ENCODE measurements around the gene SLC6A13.

SLC6A13 gene

DNA sequence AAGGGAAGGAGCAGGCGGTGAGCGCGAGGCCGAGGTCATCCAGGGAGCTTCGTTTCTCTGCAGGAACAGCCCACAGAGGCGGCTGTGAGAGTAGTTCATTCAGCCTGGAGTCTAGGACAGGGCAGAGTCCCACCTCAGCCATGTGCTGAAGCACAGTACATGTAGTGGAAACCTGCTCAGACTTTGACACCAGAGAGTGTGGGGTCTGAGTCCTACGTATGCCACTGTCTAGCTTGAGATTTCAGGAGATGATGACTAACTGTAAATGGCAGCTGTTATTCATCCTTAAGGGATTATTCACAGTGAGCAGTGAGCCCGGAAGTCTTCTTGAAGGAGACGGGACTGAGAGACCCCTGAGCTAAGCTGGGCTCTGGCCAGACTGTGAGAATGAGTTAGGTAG is 938 bp upstream of the SLC6A13 start:
- Histone ChIP-seq H3K36me3 (ENCODE audit: control insufficient read depth in 1 of 2, insufficient read depth in 2 of 2, low read length in 2 of 2) (no peaks in the 10 kb centered on the region), H2AFZ (ENCODE audit: insufficient read depth, low read length, poor library complexity) (no peak overlapping the region), H2BK120ac (ENCODE audit: insufficient read depth, low read length, poor library complexity) (no peak overlapping the region), H3K4me3 (ENCODE audit: low read depth, low read length) (no peak overlapping the region), H3K4me2 (ENCODE audit: low read length) (no peak overlapping the region), H2AK5ac (ENCODE audit: low read length) (no peak overlapping the region), H2BK12ac (ENCODE audit: low read length) (no peak overlapping the region), H3K27me3 (ENCODE audit: insufficient read depth, low read length) (peaks cover 2% of the 10 kb centered on the region), H3K4ac (ENCODE audit: low read depth, low read length) (no peak overlapping the region), H3K79me2 (ENCODE audit: control insufficient read depth, insufficient read depth, low read length, poor library complexity) (no peaks in the 10 kb centered on the region), H3K4me1 (ENCODE audit: control insufficient read depth in 1 of 2, insufficient read depth in 2 of 2, low read length in 2 of 2) (peaks cover 0 to 8% of the 10 kb centered on the region in 2 experiments), H3K9ac (ENCODE audit: low read length) (peak overlapping the region; percentile 59), H3K9me3 (ENCODE audit: insufficient read depth, low read depth, low read length) (no peaks in the 10 kb centered on the region), H4K8ac (ENCODE audit: low read depth, low read length) (no peak overlapping the region), H4K91ac (ENCODE audit: low read depth, low read length) (no peak overlapping the region), H3K27ac (ENCODE audit: low read depth, low read length) (no peak overlapping the region), H2BK5ac (ENCODE audit: low read depth, low read length, poor library complexity) (no peak overlapping the region), H3K14ac (ENCODE audit: low read length) (no peak overlapping the region), H4K12ac (ENCODE audit: low read depth, low read length) (no peak overlapping the region), H3K18ac (ENCODE audit: low read length) (no peak overlapping the region), H3K23ac (ENCODE audit: low read length) (no peak overlapping the region), H3K79me1 (ENCODE audit: low read length) (no peaks in the 10 kb centered on the region)
- no CpG with 5 or more reads among the region's 9 CpGs for WGBS (ENCODE audit: extremely low coverage, insufficient coverage, insufficient read length)
- peak in 1 of 2 donors; percentile 7 for DNase-seq

DNA sequence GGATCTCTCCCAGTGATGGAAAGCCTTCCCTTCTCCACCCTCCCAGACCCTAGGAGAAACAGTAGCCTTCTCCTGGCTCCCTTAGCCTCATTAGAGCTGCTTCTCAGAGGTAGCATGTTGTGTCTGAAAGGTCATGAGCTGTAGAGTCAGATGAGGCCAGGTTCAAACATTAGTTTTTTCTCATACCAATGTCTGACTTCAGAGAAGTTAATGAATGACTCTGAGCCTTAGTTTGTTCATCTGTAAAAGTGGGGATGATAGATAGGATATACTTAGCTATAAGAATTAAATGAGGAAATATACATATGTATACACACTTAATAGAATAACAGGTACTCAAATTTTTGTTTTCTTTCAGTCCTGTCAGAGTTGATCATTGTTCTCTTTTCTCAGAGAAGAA is 523 bp downstream of the SLC6A13 start:
- no peak overlapping the region for H4K12ac ChIP-seq (ENCODE audit: low read depth, low read length)
- H3K9me3 ChIP-seq (ENCODE audit: insufficient read depth, low read depth, low read length): no peaks in the 10 kb centered on the region
- H3K23ac ChIP-seq (ENCODE audit: low read length): no peak overlapping the region
- no peaks in the 10 kb centered on the region for H3K36me3 ChIP-seq (ENCODE audit: control insufficient read depth in 1 of 2, insufficient read depth in 2 of 2, low read length in 2 of 2)
- no peak overlapping the region for H3K4ac ChIP-seq (ENCODE audit: low read depth, low read length)
- no peak overlapping the region for H2AFZ ChIP-seq (ENCODE audit: insufficient read depth, low read length, poor library complexity)
- H3K4me2 ChIP-seq (ENCODE audit: low read length): no peak overlapping the region
- H2AK5ac ChIP-seq (ENCODE audit: low read length): no peak overlapping the region
- H2BK5ac ChIP-seq (ENCODE audit: low read depth, low read length, poor library complexity): no peak overlapping the region
- no peak overlapping the region for H3K27ac ChIP-seq (ENCODE audit: low read depth, low read length)
- H4K8ac ChIP-seq (ENCODE audit: low read depth, low read length): no peak overlapping the region
- no peak overlapping the region for H3K18ac ChIP-seq (ENCODE audit: low read length)
- peaks cover 0 to 8% of the 10 kb centered on the region in 2 experiments for H3K4me1 ChIP-seq (ENCODE audit: control insufficient read depth in 1 of 2, insufficient read depth in 2 of 2, low read length in 2 of 2)
- H3K79me2 ChIP-seq (ENCODE audit: control insufficient read depth, insufficient read depth, low read length, poor library complexity): no peaks in the 10 kb centered on the region
- no peaks in the 10 kb centered on the region for H3K79me1 ChIP-seq (ENCODE audit: low read length)
- no peak for DNase-seq
- no peak overlapping the region for H3K14ac ChIP-seq (ENCODE audit: low read length)
- H4K91ac ChIP-seq (ENCODE audit: low read depth, low read length): no peak overlapping the region
- H3K9ac ChIP-seq (ENCODE audit: low read length): no peak overlapping the region
- H2BK120ac ChIP-seq (ENCODE audit: insufficient read depth, low read length, poor library complexity): no peak overlapping the region
- H2BK12ac ChIP-seq (ENCODE audit: low read length): no peak overlapping the region
- no peak overlapping the region for H3K4me3 ChIP-seq (ENCODE audit: low read depth, low read length)
- peaks cover 2% of the 10 kb centered on the region for H3K27me3 ChIP-seq (ENCODE audit: insufficient read depth, low read length)

DNA sequence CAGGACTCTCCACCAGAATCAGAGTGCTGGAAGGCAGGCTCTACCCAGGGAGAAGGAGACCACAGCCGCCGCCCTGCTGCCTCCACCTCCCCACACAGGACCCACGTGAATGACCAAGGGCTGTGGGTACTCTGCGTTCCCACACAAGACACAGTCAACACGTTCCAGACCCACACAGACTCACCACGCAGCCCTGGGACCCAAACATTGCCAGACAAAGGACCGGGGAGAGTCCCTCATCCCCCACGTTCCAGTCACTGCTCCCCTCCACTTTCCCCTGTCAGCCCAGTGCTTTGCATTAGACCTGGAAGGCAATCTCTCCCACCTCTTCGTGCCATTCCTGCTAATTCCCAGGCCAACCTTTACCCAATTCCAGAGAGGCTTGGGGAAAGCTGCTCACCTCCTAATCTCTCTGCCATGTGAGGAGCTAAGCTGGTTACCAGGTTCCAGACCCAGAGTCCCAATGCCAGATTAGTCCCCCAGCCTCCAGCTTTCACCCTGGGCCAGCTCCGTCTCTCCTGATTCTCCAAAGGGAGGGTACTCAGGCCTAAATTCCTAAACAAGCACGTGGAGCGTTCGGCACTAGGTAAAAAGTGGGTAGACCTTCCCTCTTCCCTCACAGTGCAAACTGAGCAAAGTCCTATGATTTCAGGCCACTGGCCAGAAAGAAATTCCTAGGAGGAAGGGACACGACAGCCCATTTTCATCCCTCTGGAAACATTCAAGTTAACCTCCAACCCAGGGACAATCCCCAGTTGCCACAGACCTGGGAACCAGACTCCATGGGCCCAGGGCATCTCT is 4.9 kb downstream of the SLC6A13 start:
- H3K36me3 ChIP-seq (ENCODE audit: control insufficient read depth in 1 of 2, insufficient read depth in 2 of 2, low read length in 2 of 2): no peaks in the 10 kb centered on the region
- peaks cover 0 to 3% of the 10 kb centered on the region in 2 experiments for H3K4me1 ChIP-seq (ENCODE audit: control insufficient read depth in 1 of 2, insufficient read depth in 2 of 2, low read length in 2 of 2)
- WGBS (ENCODE audit: extremely low coverage, insufficient coverage, insufficient read length): no CpG with 5 or more reads among the region's 14 CpGs
- no peak overlapping the region for H3K9ac ChIP-seq (ENCODE audit: low read length)
- no peaks in the 10 kb centered on the region for H3K79me1 ChIP-seq (ENCODE audit: low read length)
- H3K79me2 ChIP-seq (ENCODE audit: control insufficient read depth, insufficient read depth, low read length, poor library complexity): no peaks in the 10 kb centered on the region
- no peak overlapping the region for H3K4me3 ChIP-seq (ENCODE audit: low read depth, low read length)
- H2AFZ ChIP-seq (ENCODE audit: insufficient read depth, low read length, poor library complexity): no peak overlapping the region
- no peak overlapping the region for H3K4ac ChIP-seq (ENCODE audit: low read depth, low read length)
- no peak overlapping the region for H4K12ac ChIP-seq (ENCODE audit: low read depth, low read length)
- H3K27me3 ChIP-seq (ENCODE audit: insufficient read depth, low read length): peaks cover 2% of the 10 kb centered on the region
- no peaks in the 10 kb centered on the region for H3K9me3 ChIP-seq (ENCODE audit: insufficient read depth, low read depth, low read length)
- DNase-seq: no peak
- no peak overlapping the region for H2BK120ac ChIP-seq (ENCODE audit: insufficient read depth, low read length, poor library complexity)
- H2AK5ac ChIP-seq (ENCODE audit: low read length): no peak overlapping the region
- H3K23ac ChIP-seq (ENCODE audit: low read length): no peak overlapping the region
- no peak overlapping the region for H4K91ac ChIP-seq (ENCODE audit: low read depth, low read length)
- H3K14ac ChIP-seq (ENCODE audit: low read length): no peak overlapping the region
- H3K27ac ChIP-seq (ENCODE audit: low read depth, low read length): no peak overlapping the region
- no peak overlapping the region for H4K8ac ChIP-seq (ENCODE audit: low read depth, low read length)
- no peak overlapping the region for H3K4me2 ChIP-seq (ENCODE audit: low read length)
- no peak overlapping the region for H2BK5ac ChIP-seq (ENCODE audit: low read depth, low read length, poor library complexity)
- H2BK12ac ChIP-seq (ENCODE audit: low read length): no peak overlapping the region
- H3K18ac ChIP-seq (ENCODE audit: low read length): no peak overlapping the region

DNA sequence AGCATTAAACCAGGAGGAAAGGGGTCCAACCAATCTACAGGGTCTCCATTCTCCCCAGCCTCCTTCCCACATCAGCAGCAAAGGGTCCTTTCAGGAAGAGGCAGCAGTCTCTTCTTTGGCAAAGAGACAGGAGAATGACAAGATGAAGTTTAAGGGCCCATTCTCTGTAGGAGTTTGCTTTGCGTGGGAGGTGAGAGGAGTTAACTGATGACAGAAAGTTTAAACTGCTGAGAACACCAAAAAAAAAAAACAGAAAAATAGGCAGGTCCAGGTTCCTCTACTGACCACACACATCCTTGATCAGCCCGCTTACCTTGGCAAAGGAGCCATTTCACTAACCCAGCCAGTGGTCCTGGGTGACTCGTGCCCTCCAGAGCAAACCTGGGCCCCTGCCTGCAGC is 5.7 kb downstream of the SLC6A13 start:
- no peaks in the 10 kb centered on the region for H3K79me1 ChIP-seq (ENCODE audit: low read length)
- no peak overlapping the region for H2AFZ ChIP-seq (ENCODE audit: insufficient read depth, low read length, poor library complexity)
- H3K18ac ChIP-seq (ENCODE audit: low read length): no peak overlapping the region
- DNase-seq: no peak
- H2BK12ac ChIP-seq (ENCODE audit: low read length): no peak overlapping the region
- no peaks in the 10 kb centered on the region for H3K9me3 ChIP-seq (ENCODE audit: insufficient read depth, low read depth, low read length)
- H4K12ac ChIP-seq (ENCODE audit: low read depth, low read length): no peak overlapping the region
- H3K23ac ChIP-seq (ENCODE audit: low read length): no peak overlapping the region
- peaks cover 2% of the 10 kb centered on the region for H3K27me3 ChIP-seq (ENCODE audit: insufficient read depth, low read length)
- no peak overlapping the region for H3K4ac ChIP-seq (ENCODE audit: low read depth, low read length)
- H4K91ac ChIP-seq (ENCODE audit: low read depth, low read length): no peak overlapping the region
- H3K27ac ChIP-seq (ENCODE audit: low read depth, low read length): no peak overlapping the region
- H3K4me3 ChIP-seq (ENCODE audit: low read depth, low read length): no peak overlapping the region
- WGBS (ENCODE audit: extremely low coverage, insufficient coverage, insufficient read length): no CpG with 5 or more reads among the region's 3 CpGs
- H3K36me3 ChIP-seq (ENCODE audit: control insufficient read depth in 1 of 2, insufficient read depth in 2 of 2, low read length in 2 of 2): no peaks in the 10 kb centered on the region
- no peak overlapping the region for H3K9ac ChIP-seq (ENCODE audit: low read length)
- H3K14ac ChIP-seq (ENCODE audit: low read length): no peak overlapping the region
- H2BK120ac ChIP-seq (ENCODE audit: insufficient read depth, low read length, poor library complexity): no peak overlapping the region
- H3K79me2 ChIP-seq (ENCODE audit: control insufficient read depth, insufficient read depth, low read length, poor library complexity): no peaks in the 10 kb centered on the region
- H3K4me2 ChIP-seq (ENCODE audit: low read length): no peak overlapping the region
- no peak overlapping the region for H2AK5ac ChIP-seq (ENCODE audit: low read length)
- no peak overlapping the region for H2BK5ac ChIP-seq (ENCODE audit: low read depth, low read length, poor library complexity)
- H4K8ac ChIP-seq (ENCODE audit: low read depth, low read length): no peak overlapping the region
- H3K4me1 ChIP-seq (ENCODE audit: control insufficient read depth in 1 of 2, insufficient read depth in 2 of 2, low read length in 2 of 2): no peaks in the 10 kb centered on the region
